K562 (cell line): ENCODE results near the gene DCTN2. TPM values are rescaled to one million over a fixed set of nuclear protein-coding genes. Genes with fewer than 3 reads are reported as not detected.

Source experiments
- ATAC-seq: fragments of 200-7000 bp; cut with Tn5 transposase; 3 replicates; pipeline ENCODE4 v1.9.1; 2020; ENCODE audit warnings: moderate library complexity
- BruUV-seq: library from RNA; stranded (reverse); fragments of 400-500 nt; replicated peaks from 2 replicates; lab custom pipeline; 2021; lab: Mats Ljungman, UMichigan
- CTCF ChIA-PET: fragments of 300-600 bp; formaldehyde crosslinking; extraction: SDS; loops from one replicate; lab custom pipeline; 2021; ENCODE audit warnings: low intra/inter-chr PET ratio; lab: Yijun Ruan, JAX
- POLR2A ChIA-PET: fragments of 300-600, 350-650 bp; sonication (Branson Sonifier 250); formaldehyde crosslinking; extraction: SDS; loops from one replicate; lab custom pipeline; 2021; ENCODE audit warnings: antibody characterized with exemption, inconsistent platforms; lab: Yijun Ruan, JAX
- DNase-seq, 4 experiments: peaks; one replicate each; pipeline versions ENCODE4 v3.0.0 to v3.0.0-alpha.2; 2011 to 2018; ENCODE audit warnings: low spot score in 3 of 4, mixed read lengths in 3 of 4; ENCODE audit errors: extremely low read depth in 1 of 4
- FAIRE-seq: peaks from 2 replicates; lab custom pipeline; 2011; peaks lifted over from hg19 to GRCh38; lab: Jason Lieb, UNC
- H2AFZ ChIP-seq: 2 replicates; pipeline ENCODE4 v1.6.0; 2011; ENCODE audit warnings: low read depth, low read length, control low read depth, inconsistent platforms
- H3K27ac ChIP-seq: fragments of 200-600 bp; 3 replicates; pipeline ENCODE4 v1.8.0; 2011; ENCODE audit warnings: low read depth, mild to moderate bottlenecking, control low read depth, inconsistent platforms, low read length, moderate library complexity, mixed read lengths; ENCODE audit errors: extremely low read depth
- H3K27me3 ChIP-seq, 2 experiments: fragments of 300-600 bp in 1 of 2; 2 replicates in 1 of 2; 3 replicates in 1 of 2; pipeline versions ENCODE4 v1.6.0 to v1.8.0; 2011; ENCODE audit warnings: inconsistent platforms in 2 of 2, low read length in 2 of 2, mild to moderate bottlenecking in 1 of 2, mixed read lengths in 1 of 2, moderate library complexity in 1 of 2; ENCODE audit not compliant: control insufficient read depth in 2 of 2, insufficient read depth in 2 of 2
- H3K36me3 ChIP-seq: fragments of 300-600 bp; 3 replicates; pipeline ENCODE4 v1.8.0; 2011; ENCODE audit warnings: mild to moderate bottlenecking, low read length, inconsistent platforms; ENCODE audit not compliant: control insufficient read depth, insufficient read depth
- H3K4me1 ChIP-seq, 2 experiments: fragments of 200-600 bp in 1 of 2; replicated peaks in 1 of 2; 2 replicates in 1 of 2; 3 replicates in 1 of 2; pipeline versions ENCODE4 v1.5.1 to v1.8.0; 2011; ENCODE audit warnings: inconsistent platforms in 2 of 2, low read length in 2 of 2, mild to moderate bottlenecking in 1 of 2, mixed read lengths in 1 of 2, moderate library complexity in 1 of 2; ENCODE audit not compliant: control insufficient read depth in 2 of 2, insufficient read depth in 2 of 2
- H3K4me2 ChIP-seq: 2 replicates; pipeline ENCODE4 v1.6.1; 2011; ENCODE audit warnings: low read length, control low read depth, inconsistent platforms, mixed read lengths; ENCODE audit not compliant: insufficient read depth
- H3K4me3 ChIP-seq: fragments of 200-600 bp; sonication (generic), shearing (Covaris generic); 2 replicates; pipeline ENCODE4 v1.5.1; 2016; ENCODE audit warnings: control low read depth, inconsistent platforms
- H3K79me2 ChIP-seq: fragments of 200-600 bp; 3 replicates; pipeline ENCODE4 v1.8.0; 2011; ENCODE audit warnings: low read length, inconsistent platforms; ENCODE audit not compliant: control insufficient read depth, insufficient read depth
- H3K9ac ChIP-seq, 2 experiments: 2 replicates each; pipeline versions ENCODE4 v1.6.0 to v1.6.1; 2011; ENCODE audit warnings: low read depth in 2 of 2, low read length in 2 of 2, control low read depth in 1 of 2, inconsistent platforms in 1 of 2, mild to moderate bottlenecking in 1 of 2, mixed read lengths in 1 of 2; ENCODE audit not compliant: insufficient read depth in 1 of 2
- H3K9me1 ChIP-seq: one replicate; pipeline ENCODE4 v1.6.0; 2011; ENCODE audit warnings: inconsistent platforms, mild to moderate bottlenecking, low read length, moderate library complexity; ENCODE audit not compliant: control insufficient read depth, insufficient read depth
- H3K9me3 ChIP-seq: replicated peaks from 2 replicates; pipeline ENCODE4 v1.5.1; 2011; ENCODE audit warnings: low read depth, low read length, inconsistent platforms; ENCODE audit not compliant: control insufficient read depth, insufficient read depth
- H4K20me1 ChIP-seq: replicated peaks from 2 replicates; pipeline ENCODE4 v1.6.1; 2011; ENCODE audit warnings: low read length, inconsistent platforms, mixed read lengths; ENCODE audit not compliant: control insufficient read depth, insufficient read depth
- ARHGAP35 ChIP-seq: fragments of 450-650 bp; IDR thresholded peaks from 2 replicates; pipeline ENCODE4 v1.6.1; 2018; ENCODE audit not compliant: partially characterized antibody
- ARID2 ChIP-seq: fragments of 450-650 bp; IDR thresholded peaks from 2 replicates; pipeline ENCODE4 v1.6.1; 2017; ENCODE audit warnings: antibody characterized with exemption, mild to moderate bottlenecking
- ASH1L ChIP-seq: fragments of 450-650 bp; IDR thresholded peaks from 2 replicates; pipeline ENCODE4 v1.6.1; 2018; ENCODE audit warnings: borderline replicate concordance, mild to moderate bottlenecking, low read depth; ENCODE audit not compliant: partially characterized antibody
- HDGF ChIP-seq: fragments of 450-650 bp; IDR thresholded peaks from 2 replicates; pipeline ENCODE4 v1.6.1; 2016
- MLLT1 ChIP-seq, 2 experiments: fragments of 450-650 bp; IDR thresholded peaks; 2 replicates each; pipeline ENCODE4 v1.6.1; 2016
- MYBL2 ChIP-seq, 2 experiments: fragments of 450-650 bp in 1 of 2; sonication (generic) in 1 of 2; formaldehyde crosslinking in 1 of 2; IDR thresholded peaks; 2 replicates each; pipeline versions ENCODE4 v1.6.1 to v1.8.1; 2017 to 2022; ENCODE audit warnings: borderline replicate concordance in 1 of 2, inconsistent platforms in 1 of 2, low read depth in 1 of 2, mild to moderate bottlenecking in 1 of 2, missing genetic modification reagents in 1 of 2, moderate library complexity in 1 of 2
- SMARCA5 ChIP-seq: fragments of 450-650 bp; IDR thresholded peaks from 2 replicates; pipeline ENCODE4 v1.6.1; 2016
- TOE1 ChIP-seq, 2 experiments: fragments of 450-650 bp in 1 of 2; sonication (generic) in 1 of 2; formaldehyde crosslinking in 1 of 2; IDR thresholded peaks; 2 replicates each; pipeline versions ENCODE4 v1.7.1 to v1.8.0; 2016 to 2022; ENCODE audit warnings: borderline replicate concordance in 2 of 2, mild to moderate bottlenecking in 2 of 2, antibody characterized with exemption in 1 of 2, inconsistent platforms in 1 of 2, low read depth in 1 of 2, missing genetic modification reagents in 1 of 2, moderate library complexity in 1 of 2
- TRIM25 ChIP-seq: fragments of 450-650 bp; IDR thresholded peaks from 2 replicates; pipeline ENCODE4 v1.7.0; 2016; ENCODE audit warnings: borderline replicate concordance
- ZNF830 ChIP-seq: fragments of 250-450 bp; sonication (Bioruptor Pico); IDR thresholded peaks from 2 replicates; pipeline ENCODE4 v1.5.0; 2021; ENCODE audit warnings: mild to moderate bottlenecking
- WGBS: fragments of 100-300 bp; shearing (Covaris generic); methylation state at CpG from one replicate; pipeline ENCODE4 v1.1.6; 2016; ENCODE audit warnings: low coverage, mixed read lengths; ENCODE audit not compliant: insufficient coverage; ENCODE audit errors: missing lambda C conversion rate; 5-methylcytosine and 5-hydroxymethylcytosine counted together
- in situ Hi-C: fragments of 300-500 bp; cut with MboI; formaldehyde crosslinking; loops from 4 replicates; pipeline ENCODE4 v1.15.0; 2018; ENCODE audit warnings: inconsistent platforms, mixed read lengths
- intact Hi-C: fragments of 100-400 bp; cut with micrococcal nuclease; formaldehyde crosslinking; loops from 2 replicates; pipeline ENCODE4 v1.14.2; 2022
- polyA plus RNA-seq, 8 experiments: library from polyadenylated mRNA; depleted of rRNA in 4 of 8; stranded (reverse) in 5 of 8; unstranded in 3 of 8; fragments of >200 nt; fragmentation: Nextera tagmentation in 2 of 8; fragmentation: Illumina TruSeq in 1 of 8; extraction: Ambion mirVana in 2 of 8; extraction: Trizol in 1 of 8; gene quantifications; 2 replicates each; pipeline versions ENCODE4 v1.2.1 to v1.2.3, GENCODE V29; 2011 to 2014; ENCODE audit warnings: inconsistent platforms in 1 of 8, missing spikeins in 1 of 8
- total RNA-seq, 7 experiments: library from RNA; depleted of rRNA in 6 of 7; stranded (reverse); fragments of >200 nt in 6 of 7; fragmentation: Illumina TruSeq in 2 of 7; extraction: Trizol in 2 of 7; gene quantifications; 2 replicates each; pipeline versions ENCODE4 v1.2.1 to v1.2.3, GENCODE V29; 2011 to 2021; ENCODE audit warnings: low replicate concordance in 1 of 7
- TF ChIP-seq, protein P1 (sequence below): fragments of 450-650 bp; formaldehyde crosslinking; conservative IDR thresholded peaks from 2 replicates; pipeline ENCODE4 v1.4.0; 2022; ENCODE audit warnings: mild to moderate bottlenecking, missing genetic modification characterization
- TF ChIP-seq, protein P2 (sequence below): fragments of 450-650 bp; IDR thresholded peaks from 2 replicates; pipeline ENCODE4 v1.6.1; 2016; ENCODE audit warnings: borderline replicate concordance

The DCTN2 gene
- total and polyA plus RNA-seq, 9 of the 15 experiments (the other 6 are each of a cell fraction or from before 2014, with no cell fraction given), result 43.6 to 270 (median 125) TPM

- peak overlapping the region; percentile 77 for H2AFZ ChIP-seq
- H3K9me3 ChIP-seq, result no peaks in the 10 kb centered on the region
- H3K9ac ChIP-seq, result peak overlapping the region; percentile 99
- 3% methylated on average over 11 of the region's 11 CpGs for WGBS
- H3K9me1 ChIP-seq, result peaks cover 3% of the 10 kb centered on the region
- H3K36me3 ChIP-seq, result peaks cover 45% of the 10 kb centered on the region
- H3K79me2 ChIP-seq, result peaks cover 35% of the 10 kb centered on the region
- BruUV-seq, result no TSS peak
- intact Hi-C loops, result loop anchor here (5.0 kb wide), 1 partner anchor 34 kb away; the partner anchor contains the start of genes DDIT3 and MBD6
- H4K20me1 ChIP-seq, result 0 out of 2 replicates have a peak, but pooled peaks cover 3% of the 10 kb centered on the region
- DNase-seq, result peak in 2 of 4 experiments; percentile 34 to 41
- H3K27ac ChIP-seq, result peak overlapping the region; percentile 92
- peak overlapping the region; percentile 98 for H3K4me2 ChIP-seq
- ChIA-PET POLR2A (interaction anchor here (0.6 to 2.1 kb wide), 6 partner anchors 9 to 260 kb away, joined by 3 to 12 read pairs (median 4); no protein-coding TSS in a partner anchor), CTCF (no interaction called here)
- ATAC-seq, result peak; percentile 53
- peak overlapping the region; percentile 83 for H3K4me3 ChIP-seq
- no peaks in the 10 kb centered on the region for H3K27me3 ChIP-seq
- no peak for FAIRE-seq
- H3K4me1 ChIP-seq, result peaks cover 7 to 15% of the 10 kb centered on the region in 2 experiments
- in situ Hi-C loops, result no loop called here
- peak; percentile 96; the same call in 1 of the 2 replicates for TF ChIP-seq TRIM25
- peak; percentile 44; the same call in 1 of the 2 replicates for TF ChIP-seq SMARCA5
- peak in 1 of 2 experiments; percentile 83; a peak in 2 of 4 replicates for TF ChIP-seq MLLT1 (IDR thresholded peaks at IDR 0.05)
- 0 out of 2 replicates have a peak, but pooled peaks have one; percentile 52 for TF ChIP-seq TOE1 (IDR thresholded peaks at IDR 0.05; ENCODE audit: borderline replicate concordance)
- no peak for TF ChIP-seq TOE1 (CRISPR knock-in tag; IDR thresholded peaks at IDR 0.05; ENCODE audit: borderline replicate concordance, low read depth)
- no peak for TF ChIP-seq ZNF830
- TF ChIP-seq ARHGAP35, result peak; percentile 65
- TF ChIP-seq MYBL2 (IDR thresholded peaks at IDR 0.05; ENCODE audit: low read depth), result no peak
- no peak for TF ChIP-seq MYBL2 (CRISPR knock-in tag; IDR thresholded peaks at IDR 0.05; ENCODE audit: borderline replicate concordance)
- peak; percentile 20 for TF ChIP-seq ASH1L
- TF ChIP-seq ARID2, result 0 out of 2 replicates have a peak, but pooled peaks have one; percentile 11
- TF ChIP-seq, protein P1, sequence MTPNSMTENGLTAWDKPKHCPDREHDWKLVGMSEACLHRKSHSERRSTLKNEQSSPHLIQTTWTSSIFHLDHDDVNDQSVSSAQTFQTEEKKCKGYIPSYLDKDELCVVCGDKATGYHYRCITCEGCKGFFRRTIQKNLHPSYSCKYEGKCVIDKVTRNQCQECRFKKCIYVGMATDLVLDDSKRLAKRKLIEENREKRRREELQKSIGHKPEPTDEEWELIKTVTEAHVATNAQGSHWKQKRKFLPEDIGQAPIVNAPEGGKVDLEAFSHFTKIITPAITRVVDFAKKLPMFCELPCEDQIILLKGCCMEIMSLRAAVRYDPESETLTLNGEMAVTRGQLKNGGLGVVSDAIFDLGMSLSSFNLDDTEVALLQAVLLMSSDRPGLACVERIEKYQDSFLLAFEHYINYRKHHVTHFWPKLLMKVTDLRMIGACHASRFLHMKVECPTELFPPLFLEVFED, result 0 out of 2 replicates have a peak, but pooled peaks have one; percentile 69
- TF ChIP-seq, protein P2, sequence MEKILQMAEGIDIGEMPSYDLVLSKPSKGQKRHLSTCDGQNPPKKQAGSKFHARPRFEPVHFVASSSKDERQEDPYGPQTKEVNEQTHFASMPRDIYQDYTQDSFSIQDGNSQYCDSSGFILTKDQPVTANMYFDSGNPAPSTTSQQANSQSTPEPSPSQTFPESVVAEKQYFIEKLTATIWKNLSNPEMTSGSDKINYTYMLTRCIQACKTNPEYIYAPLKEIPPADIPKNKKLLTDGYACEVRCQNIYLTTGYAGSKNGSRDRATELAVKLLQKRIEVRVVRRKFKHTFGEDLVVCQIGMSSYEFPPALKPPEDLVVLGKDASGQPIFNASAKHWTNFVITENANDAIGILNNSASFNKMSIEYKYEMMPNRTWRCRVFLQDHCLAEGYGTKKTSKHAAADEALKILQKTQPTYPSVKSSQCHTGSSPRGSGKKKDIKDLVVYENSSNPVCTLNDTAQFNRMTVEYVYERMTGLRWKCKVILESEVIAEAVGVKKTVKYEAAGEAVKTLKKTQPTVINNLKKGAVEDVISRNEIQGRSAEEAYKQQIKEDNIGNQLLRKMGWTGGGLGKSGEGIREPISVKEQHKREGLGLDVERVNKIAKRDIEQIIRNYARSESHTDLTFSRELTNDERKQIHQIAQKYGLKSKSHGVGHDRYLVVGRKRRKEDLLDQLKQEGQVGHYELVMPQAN, result peak; percentile 5; the same call in 1 of the 2 replicates
- 0 out of 2 replicates have a peak, but pooled peaks have one; percentile 69 for TF ChIP-seq HDGF
Observed at GRCh38 chr12:57488402-57489156, 58.4 kb downstream of the DCTN2 start.
